MCF 10A (cell line): ENCODE measurements around the gene ELOA. TPM values are rescaled to one million over a fixed set of nuclear protein-coding genes. Genes with fewer than 3 reads are reported as not detected.

Source experiments
- BruUV-seq: library from RNA; stranded (reverse); fragments of 400-500 nt; replicated peaks from 2 replicates; lab custom pipeline; 2021; lab: Mats Ljungman, UMichigan
- CTCF ChIA-PET: fragments of 300-600 bp; sonication (Branson Sonifier 250); formaldehyde crosslinking; extraction: SDS; loops from one replicate; lab custom pipeline; 2021; ENCODE audit warnings: antibody characterized with exemption, inconsistent platforms; lab: Yijun Ruan, JAX
- POLR2A ChIA-PET: fragments of 300-600, 350-650 bp; sonication (Branson Sonifier 250); formaldehyde crosslinking; extraction: SDS; loops from one replicate; lab custom pipeline; 2020; ENCODE audit warnings: antibody characterized with exemption, inconsistent platforms; lab: Yijun Ruan, JAX
- DNase-seq: peaks from one replicate; pipeline ENCODE4 v3.0.0-alpha.2; 2018; ENCODE audit not compliant: unreplicated experiment
- H3K27ac Mint-ChIP-seq: one replicate; pipeline ENCODE4 v1.8.0; 2022; ENCODE audit warnings: mild to moderate bottlenecking, low read depth, mixed read lengths; ENCODE audit not compliant: unreplicated experiment
- H3K27me3 Mint-ChIP-seq: one replicate; pipeline ENCODE4 v1.8.0; 2022; ENCODE audit warnings: mixed read lengths; ENCODE audit not compliant: insufficient read depth, unreplicated experiment
- H3K36me3 Mint-ChIP-seq: one replicate; pipeline ENCODE4 v1.8.0; 2022; ENCODE audit warnings: mild to moderate bottlenecking, moderate library complexity, mixed read lengths; ENCODE audit not compliant: insufficient read depth, unreplicated experiment
- H3K4me1 Mint-ChIP-seq: one replicate; pipeline ENCODE4 v1.8.0; 2022; ENCODE audit warnings: mixed read lengths; ENCODE audit not compliant: insufficient read depth, unreplicated experiment
- H3K4me3 Mint-ChIP-seq: one replicate; pipeline ENCODE4 v1.8.0; 2022; ENCODE audit warnings: mild to moderate bottlenecking, moderate library complexity, mixed read lengths; ENCODE audit not compliant: unreplicated experiment
- H3K9me3 Mint-ChIP-seq: one replicate; pipeline ENCODE4 v1.8.0; 2022; ENCODE audit warnings: mixed read lengths; ENCODE audit not compliant: unreplicated experiment
- intact Hi-C: fragments of 100-400 bp; cut with micrococcal nuclease; formaldehyde crosslinking; loops from 2 replicates; pipeline ENCODE4 v1.14.1; 2022
- total RNA-seq: library from RNA; stranded (reverse); gene quantifications from 2 replicates; pipeline ENCODE4 v1.2.3, GENCODE V29; 2022
- TF ChIP-seq, protein P1 (sequence below): fragments of 200-600 bp; IDR thresholded peaks from one replicate; pipeline ENCODE4 v1.8.0; 2022; ENCODE audit warnings: antibody characterized with exemption, mild to moderate bottlenecking; ENCODE audit not compliant: unreplicated experiment

The ELOA gene
- total RNA-seq, 1 experiment from 2014 or later, result 68.3 TPM

- no TSS peak for BruUV-seq
- CTCF ChIA-PET, result interaction anchor here (0.6 to 2.8 kb wide), 30 partner anchors 9 to 342 kb away, joined by 3 to 32 read pairs (median 4); partner anchors contain the start of gene CNR2
- DNase-seq, result peak; percentile 86
- POLR2A ChIA-PET, result interaction anchor here (0.5 to 1.4 kb wide), 12 partner anchors 11 to 347 kb away, joined by 3 to 11 read pairs (median 4); partner anchors contain the start of genes GALE and LYPLA2
- H3K9me3 Mint-ChIP-seq, result no peaks in the 10 kb centered on the region
- no peak overlapping the region for H3K27ac Mint-ChIP-seq
- TF ChIP-seq, protein P1, sequence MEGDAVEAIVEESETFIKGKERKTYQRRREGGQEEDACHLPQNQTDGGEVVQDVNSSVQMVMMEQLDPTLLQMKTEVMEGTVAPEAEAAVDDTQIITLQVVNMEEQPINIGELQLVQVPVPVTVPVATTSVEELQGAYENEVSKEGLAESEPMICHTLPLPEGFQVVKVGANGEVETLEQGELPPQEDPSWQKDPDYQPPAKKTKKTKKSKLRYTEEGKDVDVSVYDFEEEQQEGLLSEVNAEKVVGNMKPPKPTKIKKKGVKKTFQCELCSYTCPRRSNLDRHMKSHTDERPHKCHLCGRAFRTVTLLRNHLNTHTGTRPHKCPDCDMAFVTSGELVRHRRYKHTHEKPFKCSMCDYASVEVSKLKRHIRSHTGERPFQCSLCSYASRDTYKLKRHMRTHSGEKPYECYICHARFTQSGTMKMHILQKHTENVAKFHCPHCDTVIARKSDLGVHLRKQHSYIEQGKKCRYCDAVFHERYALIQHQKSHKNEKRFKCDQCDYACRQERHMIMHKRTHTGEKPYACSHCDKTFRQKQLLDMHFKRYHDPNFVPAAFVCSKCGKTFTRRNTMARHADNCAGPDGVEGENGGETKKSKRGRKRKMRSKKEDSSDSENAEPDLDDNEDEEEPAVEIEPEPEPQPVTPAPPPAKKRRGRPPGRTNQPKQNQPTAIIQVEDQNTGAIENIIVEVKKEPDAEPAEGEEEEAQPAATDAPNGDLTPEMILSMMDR, result peak; percentile 92
- H3K4me1 Mint-ChIP-seq, result no peaks in the 10 kb centered on the region
- intact Hi-C loops, result loop anchor here (2.0 kb wide), 1 partner anchor 145 kb away; no protein-coding TSS in a partner anchor
- no peaks in the 10 kb centered on the region for H3K27me3 Mint-ChIP-seq
- H3K4me3 Mint-ChIP-seq, result no peak overlapping the region
- H3K36me3 Mint-ChIP-seq, result peaks cover 20% of the 10 kb centered on the region
These were observed 29.0 kb downstream of the ELOA start for GRCh38 chr1:23772049-23772853.

DNA sequence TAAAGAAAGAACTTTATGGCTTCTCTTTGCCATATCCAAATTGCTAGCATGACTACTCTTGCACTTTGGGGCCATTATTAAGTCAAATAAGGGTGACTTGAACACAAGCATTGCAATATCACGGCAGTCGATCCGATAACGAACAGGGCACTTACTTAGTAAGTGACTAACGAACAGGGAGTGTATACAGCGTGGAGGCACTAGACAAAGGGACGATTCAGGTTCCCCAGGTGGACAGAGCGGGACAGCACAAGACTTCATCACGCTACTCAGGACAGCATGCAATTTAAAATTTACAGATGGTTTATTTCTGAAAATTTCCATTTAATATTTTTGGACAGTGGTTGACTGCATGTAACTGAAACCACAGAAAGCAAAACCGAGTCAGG, 29.6 kb downstream of the ELOA start:
- no peak overlapping the region for H3K27ac Mint-ChIP-seq
- H3K36me3 Mint-ChIP-seq, result peaks cover 17% of the 10 kb centered on the region
- no peaks in the 10 kb centered on the region for H3K9me3 Mint-ChIP-seq
- no peak for DNase-seq
- no peaks in the 10 kb centered on the region for H3K27me3 Mint-ChIP-seq
- intact Hi-C loops, result loop anchor here (2.0 kb wide), 1 partner anchor 144 kb away; no protein-coding TSS in a partner anchor
- H3K4me3 Mint-ChIP-seq, result no peak overlapping the region
- ChIA-PET CTCF (interaction anchor here (0.8 kb wide), 1 partner anchor 330 kb away, joined by 3 read pairs; no protein-coding TSS in a partner anchor), POLR2A (no interaction called here)
- no peaks in the 10 kb centered on the region for H3K4me1 Mint-ChIP-seq
- no TSS peak for BruUV-seq
- TF ChIP-seq, protein P1, result no peak

GRCh38 chr1:23774174-23774880, 31.1 kb downstream of the ELOA start:
- DNase-seq, result no peak
- H3K4me1 Mint-ChIP-seq, result peaks cover 3% of the 10 kb centered on the region
- no peaks in the 10 kb centered on the region for H3K27me3 Mint-ChIP-seq
- no peaks in the 10 kb centered on the region for H3K9me3 Mint-ChIP-seq
- POLR2A ChIA-PET, result interaction anchor here (11.5 kb wide), 1 partner anchor 20 kb away, joined by 395 read pairs; the partner anchor contains the start of genes GALE and LYPLA2
- intact Hi-C loops, result no loop called here
- TF ChIP-seq, protein P1, result no peak
- no peak overlapping the region for H3K4me3 Mint-ChIP-seq
- CTCF ChIA-PET, result interaction anchor here (0.5 to 4.1 kb wide), 7 partner anchors 22 to 619 kb away, joined by 3 to 32 read pairs (median 3); no protein-coding TSS in a partner anchor
- H3K27ac Mint-ChIP-seq, result no peak overlapping the region
- H3K36me3 Mint-ChIP-seq, result peaks cover 13% of the 10 kb centered on the region
- no TSS peak for BruUV-seq
